ENCODE measurements around the gene PHF2.

GRCh38 chr9:93587651-93588347 lies 11.4 kb downstream of the PHF2 start:
- no peak for TF ChIP-seq CTCF (conservative IDR thresholded peaks at IDR 0.05; ENCODE audit: low read length)
- TF ChIP-seq EZH2phosphoT487 (IDR thresholded peaks at IDR 0.05; ENCODE audit: borderline replicate concordance, low read depth, low read length) = no peak
